GM23248 (cell line): Measurements from ENCODE around the gene ANKRD6. TPM values are rescaled to one million over a fixed set of nuclear protein-coding genes. Genes with fewer than 3 reads are reported as not detected.

Experiments
- DNase-seq: peaks from one replicate; pipeline ENCODE4 v3.0.0-alpha.2; 2015
- H2AFZ ChIP-seq: fragments of 200-600 bp; sonication (generic); 2 replicates; pipeline ENCODE4 v1.6.1; 2016; ENCODE audit warnings: antibody characterized with exemption
- H3F3A ChIP-seq: fragments of 200-600 bp; sonication (generic); 2 replicates; pipeline ENCODE4 v1.6.1; 2016; ENCODE audit warnings: mild to moderate bottlenecking, antibody characterized with exemption, mixed run types; ENCODE audit not compliant: insufficient read depth
- H3K27ac ChIP-seq: fragments of 200-600 bp; sonication (generic); 2 replicates; pipeline ENCODE4 v1.5.1; 2016; ENCODE audit warnings: mild to moderate bottlenecking
- H3K27me3 ChIP-seq: fragments of 200-600 bp; sonication (generic); replicated peaks from 2 replicates; pipeline ENCODE4 v1.6.1; 2016; ENCODE audit warnings: mild to moderate bottlenecking; ENCODE audit not compliant: insufficient read depth
- H3K36me3 ChIP-seq: fragments of 200-600 bp; sonication (generic); 2 replicates; pipeline ENCODE4 v1.6.1; 2016; ENCODE audit warnings: low read depth, mild to moderate bottlenecking
- H3K4me1 ChIP-seq: fragments of 200-600 bp; sonication (generic); 2 replicates; pipeline ENCODE4 v1.6.1; 2016; ENCODE audit warnings: mild to moderate bottlenecking; ENCODE audit not compliant: insufficient read depth
- H3K4me2 ChIP-seq: fragments of 200-600 bp; sonication (generic); one replicate; pipeline ENCODE4 v1.6.1; 2016; ENCODE audit warnings: mild to moderate bottlenecking; ENCODE audit not compliant: unreplicated experiment
- H3K4me3 ChIP-seq: fragments of 200-600 bp; sonication (generic); 2 replicates; pipeline ENCODE4 v1.5.1; 2016; ENCODE audit warnings: mild to moderate bottlenecking
- H3K79me2 ChIP-seq: fragments of 200-600 bp; sonication (generic); 2 replicates; pipeline ENCODE4 v1.6.1; 2016; ENCODE audit warnings: mild to moderate bottlenecking; ENCODE audit not compliant: insufficient read depth
- H3K9ac ChIP-seq: fragments of 200-600 bp; sonication (generic); 2 replicates; pipeline ENCODE4 v1.6.1; 2016; ENCODE audit warnings: mild to moderate bottlenecking
- H3K9me2 ChIP-seq: fragments of 200-600 bp; sonication (generic); 2 replicates; pipeline ENCODE4 v1.6.1; 2016; ENCODE audit warnings: mixed run types, mild to moderate bottlenecking, moderate library complexity; ENCODE audit not compliant: insufficient read depth
- H3K9me3 ChIP-seq: fragments of 200-600 bp; sonication (generic); one replicate; pipeline ENCODE4 v1.6.1; 2017; ENCODE audit warnings: low read depth
- H4K20me1 ChIP-seq: fragments of 200-600 bp; sonication (generic); 2 replicates; pipeline ENCODE4 v1.6.0; 2016; ENCODE audit not compliant: insufficient read depth
- EZH2 ChIP-seq: fragments of 200-600 bp; sonication (generic); IDR thresholded peaks from 2 replicates; pipeline ENCODE4 v1.6.1; 2018; ENCODE audit warnings: antibody characterized with exemption, mild to moderate bottlenecking; ENCODE audit not compliant: insufficient read depth, poor library complexity, severe bottlenecking
- EZH2phosphoT487 ChIP-seq: fragments of 200-600 bp; sonication (generic); IDR thresholded peaks from 2 replicates; pipeline ENCODE4 v1.6.1; 2018; ENCODE audit warnings: antibody characterized with exemption, moderate library complexity, mild to moderate bottlenecking, low read depth; ENCODE audit not compliant: insufficient read depth
- WGBS, 2 experiments: methylation state at CpG; one replicate each; pipeline ENCODE4 v1.1.6; 2015 to 2017; ENCODE audit warnings: low lambda C conversion rate in 2 of 2, low coverage in 1 of 2; ENCODE audit errors: missing lambda C conversion rate in 2 of 2; 5-methylcytosine and 5-hydroxymethylcytosine counted together
- in situ Hi-C: fragments of 300-500 bp; cut with MboI; formaldehyde crosslinking; loops from 2 replicates; pipeline ENCODE4 v1.15.0; 2020
- polyA plus RNA-seq: library from polyadenylated mRNA; unstranded; fragments of >200 nt; fragmentation: Nextera tagmentation; extraction: Ambion mirVana; gene quantifications from 2 replicates; pipeline ENCODE4 v1.2.1, GENCODE V29; 2016
- total RNA-seq: library from RNA; depleted of rRNA; stranded (reverse); fragments of >200 nt; shearing (Covaris generic); gene quantifications from 2 replicates; pipeline ENCODE4 v1.2.3, GENCODE V29; 2014

ANKRD6 gene
- total and polyA plus RNA-seq, 2 experiments from 2014 or later: 0.54 to 12.4 TPM

GRCh38 chr6:89574910-89575561 lies 142.1 kb downstream of the ANKRD6 start:
- 54 to 67% methylated on average over 2 of the region's 2 CpGs for WGBS, 2 experiments
- Histone ChIP-seq H3K4me2 (no peak overlapping the region), H3K36me3 (no peaks in the 10 kb centered on the region), H3K9me3 (no peaks in the 10 kb centered on the region), H3K9ac (no peak overlapping the region), H3F3A (no peaks in the 10 kb centered on the region), H3K4me3 (no peak overlapping the region), H4K20me1 (no peaks in the 10 kb centered on the region), H3K4me1 (no peaks in the 10 kb centered on the region), H3K79me2 (no peaks in the 10 kb centered on the region), H3K27me3 (no peaks in the 10 kb centered on the region), H3K9me2 (no peaks in the 10 kb centered on the region), H3K27ac (no peak overlapping the region), H2AFZ (no peak overlapping the region)
- no peak for TF ChIP-seq EZH2phosphoT487
- TF ChIP-seq EZH2: no peak
- DNase-seq: no peak
- in situ Hi-C loops: no loop called here

GRCh38 chr6:89575562-89575960 lies 142.6 kb downstream of the ANKRD6 start:
- Histone ChIP-seq H4K20me1 (no peaks in the 10 kb centered on the region), H3K79me2 (no peaks in the 10 kb centered on the region), H3K27me3 (no peaks in the 10 kb centered on the region), H3K9ac (no peak overlapping the region), H2AFZ (no peak overlapping the region), H3K27ac (no peak overlapping the region), H3F3A (no peaks in the 10 kb centered on the region), H3K4me1 (no peaks in the 10 kb centered on the region), H3K4me3 (no peak overlapping the region), H3K9me2 (no peaks in the 10 kb centered on the region), H3K36me3 (no peaks in the 10 kb centered on the region), H3K4me2 (no peak overlapping the region), H3K9me3 (no peaks in the 10 kb centered on the region)
- TF ChIP-seq EZH2phosphoT487: no peak
- no peak for TF ChIP-seq EZH2
- in situ Hi-C loops: no loop called here
- DNase-seq: no peak
- WGBS, 2 experiments: 83 to 93% methylated on average over 2 of the region's 2 CpGs

GRCh38 chr6:89580997-89581666 lies 148.2 kb downstream of the ANKRD6 start:
- DNase-seq: no peak
- no peak for TF ChIP-seq EZH2
- TF ChIP-seq EZH2phosphoT487: no peak
- H3K9ac ChIP-seq: no peak overlapping the region
- H3F3A ChIP-seq: no peaks in the 10 kb centered on the region
- H3K4me1 ChIP-seq: no peaks in the 10 kb centered on the region
- H4K20me1 ChIP-seq: no peaks in the 10 kb centered on the region
- no peaks in the 10 kb centered on the region for H3K27me3 ChIP-seq
- no peaks in the 10 kb centered on the region for H3K9me3 ChIP-seq
- no peaks in the 10 kb centered on the region for H3K36me3 ChIP-seq
- no peak overlapping the region for H2AFZ ChIP-seq
- H3K79me2 ChIP-seq: no peaks in the 10 kb centered on the region
- no peaks in the 10 kb centered on the region for H3K9me2 ChIP-seq
- in situ Hi-C loops: no loop called here
- WGBS, 2 experiments: 51 to 67% methylated on average over 3 of the region's 3 CpGs
- no peak overlapping the region for H3K27ac ChIP-seq
- H3K4me3 ChIP-seq: no peak overlapping the region
- no peak overlapping the region for H3K4me2 ChIP-seq

GRCh38 chr6:89581689-89582088 lies 148.7 kb downstream of the ANKRD6 start:
- no peak for DNase-seq
- no peaks in the 10 kb centered on the region for H3F3A ChIP-seq
- no peak for TF ChIP-seq EZH2
- no peak for TF ChIP-seq EZH2phosphoT487
- H3K9me3 ChIP-seq: no peaks in the 10 kb centered on the region
- no peak overlapping the region for H3K9ac ChIP-seq
- no peaks in the 10 kb centered on the region for H3K4me1 ChIP-seq
- no peak overlapping the region for H2AFZ ChIP-seq
- no peaks in the 10 kb centered on the region for H3K79me2 ChIP-seq
- H3K4me3 ChIP-seq: no peak overlapping the region
- WGBS, 2 experiments: 53 to 65% methylated on average over 4 of the region's 4 CpGs
- H3K27me3 ChIP-seq: no peaks in the 10 kb centered on the region
- no peak overlapping the region for H3K27ac ChIP-seq
- in situ Hi-C loops: no loop called here
- no peaks in the 10 kb centered on the region for H3K9me2 ChIP-seq
- H3K4me2 ChIP-seq: no peak overlapping the region
- no peaks in the 10 kb centered on the region for H3K36me3 ChIP-seq
- no peaks in the 10 kb centered on the region for H4K20me1 ChIP-seq
